GM21367 (cell line): Measurements from ENCODE around the gene TTLL5.

Source experiments
- ATAC-seq: cut with Tn5 transposase; IDR thresholded peaks from one replicate; pipeline ENCODE4 v1.9.1; 2021; ENCODE audit not compliant: unreplicated experiment

The TTLL5 gene, protein sequence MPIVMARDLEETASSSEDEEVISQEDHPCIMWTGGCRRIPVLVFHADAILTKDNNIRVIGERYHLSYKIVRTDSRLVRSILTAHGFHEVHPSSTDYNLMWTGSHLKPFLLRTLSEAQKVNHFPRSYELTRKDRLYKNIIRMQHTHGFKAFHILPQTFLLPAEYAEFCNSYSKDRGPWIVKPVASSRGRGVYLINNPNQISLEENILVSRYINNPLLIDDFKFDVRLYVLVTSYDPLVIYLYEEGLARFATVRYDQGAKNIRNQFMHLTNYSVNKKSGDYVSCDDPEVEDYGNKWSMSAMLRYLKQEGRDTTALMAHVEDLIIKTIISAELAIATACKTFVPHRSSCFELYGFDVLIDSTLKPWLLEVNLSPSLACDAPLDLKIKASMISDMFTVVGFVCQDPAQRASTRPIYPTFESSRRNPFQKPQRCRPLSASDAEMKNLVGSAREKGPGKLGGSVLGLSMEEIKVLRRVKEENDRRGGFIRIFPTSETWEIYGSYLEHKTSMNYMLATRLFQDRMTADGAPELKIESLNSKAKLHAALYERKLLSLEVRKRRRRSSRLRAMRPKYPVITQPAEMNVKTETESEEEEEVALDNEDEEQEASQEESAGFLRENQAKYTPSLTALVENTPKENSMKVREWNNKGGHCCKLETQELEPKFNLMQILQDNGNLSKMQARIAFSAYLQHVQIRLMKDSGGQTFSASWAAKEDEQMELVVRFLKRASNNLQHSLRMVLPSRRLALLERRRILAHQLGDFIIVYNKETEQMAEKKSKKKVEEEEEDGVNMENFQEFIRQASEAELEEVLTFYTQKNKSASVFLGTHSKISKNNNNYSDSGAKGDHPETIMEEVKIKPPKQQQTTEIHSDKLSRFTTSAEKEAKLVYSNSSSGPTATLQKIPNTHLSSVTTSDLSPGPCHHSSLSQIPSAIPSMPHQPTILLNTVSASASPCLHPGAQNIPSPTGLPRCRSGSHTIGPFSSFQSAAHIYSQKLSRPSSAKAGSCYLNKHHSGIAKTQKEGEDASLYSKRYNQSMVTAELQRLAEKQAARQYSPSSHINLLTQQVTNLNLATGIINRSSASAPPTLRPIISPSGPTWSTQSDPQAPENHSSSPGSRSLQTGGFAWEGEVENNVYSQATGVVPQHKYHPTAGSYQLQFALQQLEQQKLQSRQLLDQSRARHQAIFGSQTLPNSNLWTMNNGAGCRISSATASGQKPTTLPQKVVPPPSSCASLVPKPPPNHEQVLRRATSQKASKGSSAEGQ (N-terminal part only)

DNA sequence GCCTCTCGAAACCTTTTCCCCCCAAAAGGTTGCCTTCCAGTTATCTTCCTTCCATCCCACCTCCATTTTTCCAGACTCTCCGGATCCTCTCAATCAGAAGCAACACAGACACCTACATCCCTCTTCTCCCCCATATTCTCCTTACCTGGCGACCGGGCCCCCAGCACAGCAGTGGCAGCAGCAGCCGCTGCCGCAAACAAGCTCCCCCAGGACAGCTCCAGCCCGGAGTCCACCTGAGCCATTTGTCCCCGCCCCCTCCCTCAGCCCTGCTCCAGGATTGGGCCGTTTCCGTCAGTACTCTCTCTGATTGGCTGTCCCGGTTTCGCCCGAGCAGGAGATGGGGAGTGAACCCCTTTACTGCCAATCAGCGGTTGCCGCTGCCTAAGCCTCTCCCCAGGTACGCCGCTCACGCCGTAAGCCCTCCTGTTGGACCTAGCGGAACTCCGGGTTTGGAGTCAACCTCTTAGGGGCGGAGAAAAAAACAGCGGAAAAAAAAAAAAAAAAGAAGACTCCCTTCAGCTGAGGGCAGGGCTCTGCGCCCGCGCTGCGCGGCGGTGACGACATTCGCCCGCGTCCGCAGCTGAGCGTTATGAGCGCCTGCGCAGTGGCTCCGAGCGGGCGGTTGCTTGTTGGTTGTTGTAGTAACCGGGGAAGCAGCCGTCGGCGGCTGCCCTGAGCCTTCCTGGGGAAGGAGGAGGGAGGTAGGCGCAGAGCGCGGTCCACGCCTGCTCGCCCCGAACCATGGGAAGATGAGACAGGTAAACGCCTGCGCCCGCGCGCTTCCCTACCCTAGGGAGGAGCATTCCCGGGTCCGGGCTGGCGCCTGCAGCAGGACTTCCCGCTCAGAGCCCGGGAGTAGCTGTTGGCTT lies at the start of gene TTLL5, which contains the start of gene ERG28:
TSS of gene TTLL5 (plus strand) at position 617 of the 869 bp plus-strand sequence. CDS start 1,904 bp downstream, outside the sequence.
TSS of gene ERG28 (minus strand) at position 247 of the 869 bp plus-strand sequence. CDS start 3,374 bp downstream, outside the sequence.
- ATAC-seq = peak; percentile 88

DNA sequence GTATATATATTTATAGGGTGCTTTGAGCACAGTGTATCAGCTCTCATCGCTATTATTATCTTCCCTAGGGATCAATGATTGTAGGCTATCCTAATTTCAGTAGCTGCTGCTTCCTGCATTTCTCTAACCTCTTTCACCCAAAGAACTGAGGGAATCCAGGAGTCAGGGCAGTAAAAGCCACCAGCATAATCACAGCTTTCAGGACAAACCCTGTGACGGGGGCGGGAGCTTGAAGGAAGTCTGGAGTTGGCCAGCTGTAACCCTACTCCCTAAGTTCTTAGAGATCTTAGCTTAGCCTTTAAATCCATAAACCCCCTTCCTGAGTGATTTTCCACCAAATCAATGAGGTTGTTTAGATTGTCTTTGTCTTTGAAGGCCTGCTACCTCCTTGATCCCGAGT lies 48.9 kb upstream of the TTLL5 start:
- no peak for ATAC-seq

DNA sequence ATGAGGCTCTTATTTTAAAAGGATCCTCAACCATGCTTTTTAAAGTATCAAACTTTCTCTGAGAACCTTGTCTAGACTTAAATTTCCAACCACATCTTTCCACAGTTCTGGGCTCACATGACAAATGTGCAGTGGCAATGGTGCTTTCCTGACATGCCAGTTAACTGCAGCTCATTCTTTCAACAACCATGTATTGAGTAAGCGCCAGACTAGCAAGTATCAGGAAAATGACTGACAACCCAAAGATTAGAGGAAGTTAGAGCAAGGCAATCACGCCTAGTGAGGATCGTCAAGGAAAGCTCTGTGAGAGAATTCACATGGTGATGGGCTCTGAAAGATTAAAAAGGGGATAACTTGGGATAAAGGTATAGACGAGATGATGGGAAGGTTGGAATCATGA lies 46.9 kb upstream of the TTLL5 start:
- ATAC-seq = no peak

DNA sequence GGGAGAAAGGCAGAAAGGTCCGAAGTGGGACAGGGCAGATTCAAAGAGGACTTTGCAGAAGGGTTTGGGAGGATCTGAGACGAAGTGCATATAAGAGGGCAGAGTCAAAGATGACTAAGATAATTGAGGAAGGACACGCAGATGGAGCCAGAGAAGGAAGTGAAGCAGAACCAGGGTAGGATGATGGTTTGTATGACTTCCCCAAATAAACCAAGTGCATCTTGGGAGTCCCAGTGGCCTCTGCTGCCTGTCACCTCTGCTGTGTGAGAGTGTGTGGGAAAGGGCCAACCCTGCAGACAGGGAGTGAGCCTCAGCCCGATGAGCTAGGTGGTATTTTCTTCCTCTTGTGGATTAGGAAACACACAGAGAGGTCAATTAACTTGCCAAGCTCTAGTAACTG lies 45.8 kb upstream of the TTLL5 start:
- no peak for ATAC-seq

DNA sequence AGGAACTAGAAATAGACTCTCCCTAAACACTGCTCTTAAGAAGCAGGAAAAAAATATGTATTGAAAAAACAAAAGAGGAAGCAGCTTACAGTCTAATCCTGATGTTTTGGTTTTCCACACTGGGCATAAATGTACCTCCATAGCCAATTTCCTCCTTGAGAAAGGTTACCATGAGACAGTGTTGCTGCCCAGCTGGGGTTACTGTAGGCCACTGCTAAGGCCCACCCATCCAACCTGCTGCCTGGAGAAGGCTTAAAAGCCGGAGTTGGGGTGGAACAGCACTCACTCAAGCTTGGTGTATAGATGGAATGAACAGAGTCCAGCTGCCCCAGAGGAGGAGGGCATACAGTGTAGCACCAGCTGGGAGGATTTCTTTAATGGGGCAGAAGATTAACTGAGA lies 41.5 kb upstream of the TTLL5 start:
- ATAC-seq = no peak

DNA sequence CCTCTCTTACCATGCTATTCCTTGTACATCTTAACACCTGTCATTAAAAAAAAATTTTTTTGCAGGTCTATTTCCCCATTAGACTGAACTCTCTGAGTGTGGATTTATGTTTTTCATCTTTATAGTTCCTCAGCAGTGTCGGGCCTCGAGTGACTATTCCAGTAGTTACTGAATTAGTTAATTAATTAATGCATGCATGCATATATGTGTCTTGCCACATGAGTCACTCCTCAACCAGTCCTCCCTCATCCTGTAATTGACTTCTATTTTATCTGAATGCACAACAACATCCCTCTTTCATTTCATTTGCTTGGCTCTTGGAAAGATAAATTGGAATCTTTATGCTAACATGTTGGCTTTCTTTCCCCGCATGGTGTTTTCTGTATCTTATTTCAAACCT lies 36.0 kb upstream of the TTLL5 start:
- no peak for ATAC-seq

DNA sequence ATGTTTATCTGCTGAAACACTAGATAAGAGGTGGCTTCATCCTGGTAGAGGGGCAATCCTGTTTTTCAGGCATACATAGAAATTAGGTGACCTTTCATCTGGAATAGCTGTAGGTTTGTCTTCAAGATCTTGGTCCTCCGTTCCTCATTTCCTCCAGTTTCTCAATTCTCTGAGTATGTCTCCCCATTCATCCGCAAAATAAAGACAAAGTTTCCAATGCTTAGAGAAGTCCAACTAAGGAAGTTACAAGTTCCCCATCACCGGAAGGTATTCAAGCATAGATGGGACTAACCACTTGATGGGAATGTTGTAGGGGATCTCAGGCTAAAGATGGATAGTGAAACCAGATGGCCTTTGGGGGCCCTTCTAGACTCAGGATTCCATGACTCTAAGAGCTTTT lies 34.6 kb upstream of the TTLL5 start:
- no peak for ATAC-seq

DNA sequence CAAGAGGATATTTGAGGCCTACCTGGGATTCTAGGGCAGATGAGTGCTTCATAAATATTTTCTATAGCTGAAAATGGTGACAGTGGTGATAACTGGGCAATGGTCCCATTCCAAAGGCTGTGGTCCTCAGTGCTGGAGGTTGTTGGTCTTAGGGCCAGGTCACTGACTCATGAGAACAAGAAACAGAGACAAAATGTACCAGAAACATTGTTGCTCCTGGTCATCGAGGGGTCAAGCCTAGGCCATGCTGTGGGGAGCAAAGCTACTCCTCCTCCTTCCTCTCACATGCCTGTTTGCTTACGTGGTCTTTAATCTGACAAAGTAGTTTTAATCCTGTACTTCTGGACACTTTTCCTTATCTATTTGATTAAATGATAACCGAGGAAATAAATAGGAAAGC lies 34.2 kb upstream of the TTLL5 start:
- ATAC-seq = no peak

DNA sequence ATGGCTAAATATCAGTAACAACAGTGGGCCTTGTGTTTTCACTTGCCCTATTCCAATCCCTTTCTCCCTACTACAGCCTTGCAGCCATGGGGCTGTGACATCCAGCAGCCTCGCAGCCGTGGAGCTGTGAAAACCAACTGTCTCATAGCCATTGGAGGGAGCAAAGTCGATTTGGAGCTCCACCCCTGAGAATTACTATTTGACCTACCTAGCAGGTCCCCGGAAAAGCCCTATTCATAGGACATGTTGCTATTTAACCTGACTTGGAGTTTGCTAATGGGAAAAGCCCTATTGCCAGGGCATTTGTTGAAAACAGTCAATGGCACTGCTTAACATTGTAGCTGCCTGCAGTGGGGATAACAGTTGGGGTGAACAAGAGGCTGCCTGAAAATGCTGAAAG lies 33.6 kb upstream of the TTLL5 start:
- no peak for ATAC-seq

DNA sequence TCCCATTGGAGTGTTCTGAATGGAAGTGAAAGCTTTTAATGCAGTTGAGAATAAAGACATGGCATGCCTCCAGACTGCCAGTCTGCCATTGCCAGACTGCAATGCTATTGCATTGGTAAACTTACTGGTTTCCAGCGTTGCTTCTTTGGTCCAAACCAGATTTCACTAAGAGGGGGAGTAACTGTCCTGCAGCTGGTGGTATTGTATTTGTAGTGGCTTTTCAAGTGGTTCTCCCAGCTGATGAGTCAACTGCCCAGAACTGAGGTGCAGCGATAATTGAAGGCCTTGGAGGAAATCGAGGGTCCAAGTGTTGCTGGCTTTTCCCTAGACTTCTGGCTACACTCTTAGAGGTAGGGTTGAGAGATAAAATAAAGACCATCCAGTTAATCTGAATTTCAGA lies 32.2 kb upstream of the TTLL5 start:
- no peak for ATAC-seq

DNA sequence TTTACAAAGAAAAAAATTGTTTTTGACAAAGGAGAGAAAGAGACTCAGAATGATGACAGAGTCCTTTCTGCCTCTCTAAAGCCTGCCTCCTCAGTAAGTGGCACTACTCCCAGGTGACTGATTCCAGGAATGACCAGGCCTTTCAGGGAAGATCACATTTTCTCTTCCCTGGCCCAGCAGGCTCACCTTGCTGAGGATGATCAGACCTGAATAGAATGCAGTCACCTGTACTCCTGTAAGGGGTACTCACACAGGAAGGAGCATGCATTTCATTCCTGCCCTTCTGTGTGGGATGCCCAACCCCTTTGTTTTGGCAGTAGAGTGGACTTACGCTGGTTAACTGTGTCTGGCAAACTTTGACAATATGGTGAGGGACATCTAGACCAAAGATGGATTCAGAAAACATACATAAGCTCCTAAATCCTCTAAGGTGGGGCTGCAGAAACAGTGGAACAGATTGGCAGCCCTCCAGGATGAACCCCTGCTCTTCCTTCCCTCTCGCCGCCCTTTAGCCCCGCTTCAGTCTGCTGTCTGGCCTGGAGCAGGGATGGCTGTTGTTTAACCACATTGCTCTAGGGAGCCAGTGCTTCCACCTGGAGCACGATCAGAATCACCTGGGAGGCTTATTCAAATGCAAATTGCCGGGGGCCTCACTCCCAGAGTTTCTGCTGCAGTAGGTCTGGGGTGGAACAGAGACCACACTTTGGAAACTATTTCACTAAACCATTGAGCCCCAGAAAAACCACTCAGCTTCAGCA lies 30.2 kb upstream of the TTLL5 start:
- no peak for ATAC-seq

DNA sequence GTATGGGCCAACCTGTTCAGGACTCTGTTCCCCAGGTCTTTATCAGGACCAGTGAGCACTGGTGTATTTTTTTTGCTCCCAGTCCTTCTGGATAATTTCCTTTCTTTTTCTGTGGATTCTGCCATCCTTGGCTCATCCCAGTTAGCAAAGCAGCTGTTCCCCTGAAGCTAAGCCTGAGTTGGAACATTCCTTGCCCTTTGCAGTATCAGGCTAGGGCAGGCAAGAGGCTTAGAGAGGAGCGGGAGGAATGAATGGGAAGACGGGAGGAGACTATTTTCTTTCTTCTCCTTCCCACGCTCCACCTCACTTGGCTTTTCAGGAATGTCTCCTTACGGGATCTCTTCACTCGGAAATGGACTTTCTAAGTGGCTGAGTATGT lies 29.6 kb upstream of the TTLL5 start:
- ATAC-seq = no peak

DNA sequence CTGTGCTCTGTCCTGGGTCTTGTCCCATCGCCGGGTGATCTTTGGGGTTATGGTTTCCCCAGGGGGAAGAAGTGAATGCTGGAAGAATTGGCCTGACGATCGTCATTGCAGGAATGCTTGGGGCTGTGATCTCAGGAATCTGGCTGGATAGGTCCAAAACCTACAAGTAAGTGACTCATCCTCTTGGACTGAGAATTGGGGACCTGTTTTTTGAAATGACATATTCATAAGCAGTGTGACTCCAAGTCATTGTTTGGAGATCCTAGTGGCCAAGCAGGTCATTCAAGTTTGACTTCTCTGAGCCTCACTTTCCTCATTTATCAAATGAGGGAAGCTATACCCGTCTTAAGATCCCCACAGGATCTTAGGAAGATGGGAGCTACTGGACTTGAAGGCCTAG lies 26.2 kb upstream of the TTLL5 start:
- no peak for ATAC-seq

DNA sequence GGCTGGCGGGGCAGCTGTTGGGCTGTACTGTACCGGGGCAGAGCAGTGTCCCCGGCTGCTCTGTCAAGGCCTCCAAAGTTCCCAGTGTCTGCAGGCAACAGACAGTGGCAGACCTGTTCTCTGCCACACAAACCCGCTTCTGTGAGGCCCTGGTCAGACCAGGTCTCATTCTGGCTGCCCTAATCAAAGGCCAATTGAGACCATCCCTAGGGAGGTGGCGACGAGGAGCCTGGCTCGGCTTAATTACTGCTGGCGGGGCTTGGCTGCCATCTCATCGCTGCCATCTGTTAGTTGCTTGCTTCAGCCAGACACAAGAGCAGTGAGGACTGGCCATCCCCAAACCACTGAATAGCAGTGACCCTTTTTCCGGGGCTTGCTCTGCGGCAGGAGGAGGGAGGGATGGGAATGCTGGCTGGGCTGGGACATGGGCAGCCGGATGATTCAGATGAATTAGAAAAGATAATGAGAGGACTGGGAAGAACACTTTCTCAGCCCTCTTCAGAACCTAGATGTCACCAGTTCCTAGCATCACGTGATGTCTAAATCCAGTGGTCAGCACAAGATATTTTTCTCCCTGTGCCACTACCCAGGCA lies 24.9 kb upstream of the TTLL5 start:
- no peak for ATAC-seq

DNA sequence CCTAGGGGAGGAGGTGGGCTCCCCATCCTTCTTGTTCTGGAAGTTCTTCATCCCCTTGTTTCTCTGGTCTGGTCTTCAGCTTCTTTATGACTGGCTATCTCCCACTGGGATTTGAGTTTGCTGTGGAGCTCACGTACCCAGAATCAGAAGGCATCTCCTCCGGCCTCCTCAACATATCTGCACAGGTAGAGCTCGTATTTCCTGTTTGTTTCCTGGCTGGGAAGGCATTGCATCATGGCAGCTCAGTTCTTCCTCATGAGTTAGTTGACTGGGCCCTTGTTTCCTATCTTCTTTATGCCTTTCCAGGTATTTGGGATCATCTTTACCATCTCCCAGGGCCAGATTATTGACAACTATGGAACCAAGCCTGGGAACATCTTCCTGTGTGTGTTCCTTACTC lies 20.2 kb upstream of the TTLL5 start:
- no peak for ATAC-seq

DNA sequence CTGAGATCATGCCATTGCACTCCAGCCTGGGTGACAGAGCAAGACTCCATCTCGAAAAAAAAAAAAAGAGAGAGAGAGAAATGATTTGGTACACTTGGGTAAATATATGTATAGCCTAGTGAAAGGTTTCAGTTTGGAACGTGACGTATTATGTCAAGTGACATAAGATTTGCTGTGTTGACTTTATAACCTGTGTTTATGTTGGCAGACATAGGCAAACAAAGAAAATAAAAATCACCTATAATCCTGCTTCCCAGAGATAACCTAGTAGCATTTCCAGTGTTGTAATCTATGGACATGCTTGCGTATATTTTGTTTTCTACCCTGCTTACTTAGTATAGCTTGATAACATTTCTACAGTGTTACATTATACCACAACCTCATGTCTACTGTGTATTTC lies 17.1 kb upstream of the TTLL5 start:
- ATAC-seq = no peak

DNA sequence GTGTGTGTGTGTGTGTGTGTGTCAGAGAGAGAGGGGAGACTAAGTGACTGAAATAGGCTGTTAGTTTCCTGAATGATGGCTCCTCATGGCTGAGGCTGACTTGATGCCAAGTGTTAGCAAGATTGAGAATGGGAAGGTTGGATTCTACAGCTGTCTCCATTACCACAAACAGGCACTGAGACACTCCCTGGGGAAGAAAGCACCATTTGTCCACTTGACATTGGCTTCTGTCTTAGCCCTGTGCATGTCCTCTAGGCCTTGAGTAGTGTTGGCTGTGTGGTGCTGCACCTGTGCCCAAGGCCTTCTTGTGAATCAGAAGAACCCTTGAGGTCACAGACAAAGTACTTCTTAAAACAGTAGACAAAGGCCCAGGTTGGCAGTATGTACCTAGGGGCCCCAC lies 16.0 kb upstream of the TTLL5 start:
- ATAC-seq = no peak

DNA sequence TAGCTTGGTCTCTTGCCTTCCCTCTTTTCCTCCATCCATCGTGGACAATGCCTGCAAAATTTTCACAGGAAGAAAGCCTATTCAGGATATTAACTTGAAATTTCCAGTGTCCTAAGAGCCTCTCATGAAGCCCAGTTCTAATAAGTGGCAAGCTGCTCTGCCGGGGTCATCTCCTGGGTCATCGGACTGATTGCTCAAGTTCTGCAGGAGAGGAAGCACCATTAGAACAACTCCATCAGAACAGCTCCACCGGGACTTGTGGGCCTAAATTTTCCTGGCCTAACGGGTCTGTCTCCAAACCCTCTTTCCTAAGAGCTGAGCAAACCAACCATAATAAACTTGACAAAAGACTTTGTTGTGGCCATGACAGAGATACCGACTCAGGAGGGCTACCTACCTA lies 14.3 kb upstream of the TTLL5 start:
- no peak for ATAC-seq

DNA sequence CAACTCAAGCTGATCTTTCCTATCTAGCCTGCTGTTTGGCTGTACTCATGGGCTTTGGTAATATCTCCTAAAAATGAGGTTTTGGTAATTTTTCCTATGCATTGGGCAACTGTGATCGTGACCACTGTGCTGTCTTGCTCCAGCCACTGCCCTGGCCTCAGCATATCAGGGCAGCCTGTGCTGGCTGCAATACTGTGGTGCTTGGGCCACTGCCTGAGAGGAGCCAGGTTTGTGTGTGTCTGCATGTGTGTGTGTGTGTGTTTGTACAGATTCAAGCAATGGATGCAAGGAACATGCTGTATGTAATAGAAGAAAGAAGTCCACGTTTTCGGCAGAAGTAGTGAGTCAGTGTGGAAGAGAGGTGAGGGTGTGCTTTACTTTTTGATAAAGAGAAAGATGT lies 13.4 kb upstream of the TTLL5 start:
- ATAC-seq = no peak
